ENCODE data around the gene MAN2B2. TPM values are rescaled to one million over a fixed set of nuclear protein-coding genes. Genes with fewer than 3 reads are reported as not detected.

Gene MAN2B2
- total RNA-seq, 4 donors from 2014 or later: 31.9 to 42.0 (median 33.0) TPM

GRCh38 chr4:6568148-6568547, 6.8 kb upstream of the MAN2B2 start:
- Histone ChIP-seq H3K27me3 (peaks cover 7 to 40% (median 17%) of the 10 kb centered on the region in 4 donors), H3K27ac (replicated peaks in 1 of 4) (no peak overlapping the region), H3K36me3 (no peaks in the 10 kb centered on the region), H3K4me1 (peaks cover 8 to 13% (median 11%) of the 10 kb centered on the region in 4 donors), H3K9me3 (no peaks in the 10 kb centered on the region), H3K4me3 (no peak overlapping the region)
- no peak for DNase-seq (ENCODE audit: extremely low spot score)
- WGBS: 81% methylated on average over 7 of the region's 7 CpGs
- intact Hi-C loops (cut with DNase I): no loop called here
- no peak for TF ChIP-seq EP300 (IDR thresholded peaks at IDR 0.05)
- TF ChIP-seq POLR2A (IDR thresholded peaks at IDR 0.05; ENCODE audit: low read depth): no peak
- TF ChIP-seq POLR2AphosphoS5 (IDR thresholded peaks at IDR 0.05): no peak
- TF ChIP-seq CTCF (IDR thresholded peaks at IDR 0.05): no peak

- Histone ChIP-seq H3K27ac (replicated peaks in 1 of 4) (no peak overlapping the region), H3K36me3 (no peaks in the 10 kb centered on the region), H3K27me3 (peaks cover 7 to 36% (median 16%) of the 10 kb centered on the region in 4 donors), H3K4me3 (no peak overlapping the region), H3K9me3 (no peaks in the 10 kb centered on the region), H3K4me1 (peaks cover 5 to 12% (median 8%) of the 10 kb centered on the region in 4 donors)
- 79% methylated on average over 13 of the region's 13 CpGs for WGBS
- DNase-seq (ENCODE audit: extremely low spot score): no peak
- TF ChIP-seq POLR2AphosphoS5 (IDR thresholded peaks at IDR 0.05) (no peak), EP300 (IDR thresholded peaks at IDR 0.05) (no peak), CTCF (IDR thresholded peaks at IDR 0.05) (no peak), POLR2A (IDR thresholded peaks at IDR 0.05; ENCODE audit: low read depth) (no peak)
- intact Hi-C loops (cut with DNase I): no loop called here
These were observed 6.2 kb upstream of the MAN2B2 start for GRCh38 chr4:6568689-6569332.

GRCh38 chr4:6571608-6572007, 3.4 kb upstream of the MAN2B2 start:
- 88% methylated on average over 2 of the region's 3 CpGs for WGBS
- TF ChIP-seq POLR2A (IDR thresholded peaks at IDR 0.05; ENCODE audit: low read depth) (no peak), EP300 (IDR thresholded peaks at IDR 0.05) (no peak), POLR2AphosphoS5 (IDR thresholded peaks at IDR 0.05) (no peak), CTCF (IDR thresholded peaks at IDR 0.05) (no peak)
- no peak overlapping the region for H3K27ac ChIP-seq (replicated peaks in 1 of 4)

GRCh38 chr4:6573551-6573950, 1.4 kb upstream of the MAN2B2 start:
- Histone ChIP-seq H3K4me3 (peak overlapping the region in 1 of 4 donors; percentile 71), H3K4me1 (peaks cover 13 to 29% (median 23%) of the 10 kb centered on the region in 4 donors), H3K27ac (replicated peaks in 1 of 4) (no peak overlapping the region), H3K36me3 (peaks cover 0 to 24% (median 16%) of the 10 kb centered on the region in 4 donors), H3K9me3 (no peaks in the 10 kb centered on the region), H3K27me3 (no peaks in the 10 kb centered on the region)
- intact Hi-C loops (cut with DNase I): no loop called here
- TF ChIP-seq CTCF (IDR thresholded peaks at IDR 0.05) (no peak), EP300 (IDR thresholded peaks at IDR 0.05) (no peak), POLR2A (IDR thresholded peaks at IDR 0.05; ENCODE audit: low read depth) (no peak), POLR2AphosphoS5 (IDR thresholded peaks at IDR 0.05) (no peak)
- 56% methylated on average over 5 of the region's 6 CpGs for WGBS
- no peak for DNase-seq (ENCODE audit: extremely low spot score)

More at GRCh38 chr4:6571608-6572007, 3.4 kb upstream of the MAN2B2 start:
- Histone ChIP-seq H3K27me3 (peaks cover 0 to 10% (median 0%) of the 10 kb centered on the region in 4 donors), H3K9me3 (no peaks in the 10 kb centered on the region), H3K4me1 (peaks cover 13 to 29% (median 23%) of the 10 kb centered on the region in 4 donors), H3K36me3 (peaks cover 0 to 5% (median 1%) of the 10 kb centered on the region in 4 donors), H3K4me3 (no peak overlapping the region)
- intact Hi-C loops (cut with DNase I): no loop called here
- DNase-seq (ENCODE audit: extremely low spot score): no peak
